Adrenal gland (tissue), 5 donors: ENCODE measurements around the gene SLC12A4.

Experiments used
- POLR2A ChIP-seq, 2 donors: fragments of 450-650 bp; IDR thresholded peaks; one replicate each; pipeline ENCODE4 v1.6.1; 2017; ENCODE audit warnings: antibody characterized with exemption in 2 of 2, mild to moderate bottlenecking in 2 of 2, moderate library complexity in 1 of 2
- TF ChIP-seq, protein P1 (sequence below), 6 experiments: fragments of 450-650 bp in 4 of 6; fragments of 200-600 bp in 2 of 6; sonication (generic) in 1 of 6; IDR thresholded peaks; 1 replicate in 5 of 6; 2 replicates in 1 of 6; pipeline versions ENCODE4 v1.5.1 to v1.8.0; 2016 to 2021; ENCODE audit warnings: antibody characterized with exemption in 6 of 6, mild to moderate bottlenecking in 2 of 6, moderate library complexity in 1 of 6
- donor health status: DM: no; HTN: no; CAD: no.

DNA sequence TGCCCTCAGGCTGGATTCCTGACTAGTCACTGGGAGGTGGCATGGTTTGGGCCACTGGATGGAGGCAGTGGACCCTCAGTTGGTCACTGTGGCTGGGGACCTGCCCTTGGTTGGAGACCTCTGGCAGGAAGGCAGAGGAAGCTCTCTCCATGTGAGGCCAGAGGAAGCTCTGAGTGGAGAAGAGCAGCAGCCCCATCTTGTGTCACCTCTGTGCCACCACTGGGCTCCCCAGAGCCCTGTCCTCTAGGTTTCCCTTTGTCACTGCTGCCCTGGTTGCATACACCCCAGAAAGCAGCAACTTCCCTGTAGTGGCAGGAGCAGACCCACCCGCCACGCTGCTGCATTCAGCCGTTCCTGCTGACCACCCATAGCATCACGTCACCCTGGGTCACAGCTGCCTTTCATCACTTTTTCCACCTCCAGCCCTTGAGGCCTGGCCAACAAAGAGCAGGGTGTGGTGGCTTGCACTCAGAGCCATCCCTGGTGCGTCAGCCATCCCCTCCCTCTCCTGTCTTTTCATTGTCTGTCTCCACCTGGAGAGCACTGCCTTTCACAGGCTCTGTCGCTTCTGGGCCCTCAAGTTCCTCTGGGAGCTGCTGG is 48.7 kb downstream of the SLC12A4 start:
- TF ChIP-seq, protein P1, sequence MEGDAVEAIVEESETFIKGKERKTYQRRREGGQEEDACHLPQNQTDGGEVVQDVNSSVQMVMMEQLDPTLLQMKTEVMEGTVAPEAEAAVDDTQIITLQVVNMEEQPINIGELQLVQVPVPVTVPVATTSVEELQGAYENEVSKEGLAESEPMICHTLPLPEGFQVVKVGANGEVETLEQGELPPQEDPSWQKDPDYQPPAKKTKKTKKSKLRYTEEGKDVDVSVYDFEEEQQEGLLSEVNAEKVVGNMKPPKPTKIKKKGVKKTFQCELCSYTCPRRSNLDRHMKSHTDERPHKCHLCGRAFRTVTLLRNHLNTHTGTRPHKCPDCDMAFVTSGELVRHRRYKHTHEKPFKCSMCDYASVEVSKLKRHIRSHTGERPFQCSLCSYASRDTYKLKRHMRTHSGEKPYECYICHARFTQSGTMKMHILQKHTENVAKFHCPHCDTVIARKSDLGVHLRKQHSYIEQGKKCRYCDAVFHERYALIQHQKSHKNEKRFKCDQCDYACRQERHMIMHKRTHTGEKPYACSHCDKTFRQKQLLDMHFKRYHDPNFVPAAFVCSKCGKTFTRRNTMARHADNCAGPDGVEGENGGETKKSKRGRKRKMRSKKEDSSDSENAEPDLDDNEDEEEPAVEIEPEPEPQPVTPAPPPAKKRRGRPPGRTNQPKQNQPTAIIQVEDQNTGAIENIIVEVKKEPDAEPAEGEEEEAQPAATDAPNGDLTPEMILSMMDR (IDR thresholded peaks at IDR 0.05): no peak
- no peak for TF ChIP-seq POLR2A (IDR thresholded peaks at IDR 0.05)
